ENCODE results near the gene FRK.

DNA sequence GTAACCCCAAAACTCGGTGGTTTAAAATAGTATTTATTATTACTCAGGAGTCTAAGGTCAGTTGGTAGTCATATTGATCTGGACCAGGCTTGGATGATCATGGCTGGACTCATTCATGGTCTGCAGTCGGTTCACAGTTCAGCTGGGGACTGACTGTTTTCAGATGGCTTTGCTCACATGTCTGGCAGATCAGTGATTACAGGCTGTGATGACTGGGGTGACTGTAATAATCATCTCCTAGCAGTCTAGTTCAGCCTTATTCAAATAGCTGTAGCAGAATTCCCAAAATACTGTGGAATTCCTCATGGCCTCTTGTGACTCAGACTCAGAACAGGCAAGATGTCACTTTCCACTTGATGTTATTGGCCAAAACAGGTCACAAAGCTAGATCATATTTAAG is 23.6 kb upstream of the FRK start:
- no peak for TF ChIP-seq EP300 (IDR thresholded peaks at IDR 0.05)
- TF ChIP-seq, protein P1, sequence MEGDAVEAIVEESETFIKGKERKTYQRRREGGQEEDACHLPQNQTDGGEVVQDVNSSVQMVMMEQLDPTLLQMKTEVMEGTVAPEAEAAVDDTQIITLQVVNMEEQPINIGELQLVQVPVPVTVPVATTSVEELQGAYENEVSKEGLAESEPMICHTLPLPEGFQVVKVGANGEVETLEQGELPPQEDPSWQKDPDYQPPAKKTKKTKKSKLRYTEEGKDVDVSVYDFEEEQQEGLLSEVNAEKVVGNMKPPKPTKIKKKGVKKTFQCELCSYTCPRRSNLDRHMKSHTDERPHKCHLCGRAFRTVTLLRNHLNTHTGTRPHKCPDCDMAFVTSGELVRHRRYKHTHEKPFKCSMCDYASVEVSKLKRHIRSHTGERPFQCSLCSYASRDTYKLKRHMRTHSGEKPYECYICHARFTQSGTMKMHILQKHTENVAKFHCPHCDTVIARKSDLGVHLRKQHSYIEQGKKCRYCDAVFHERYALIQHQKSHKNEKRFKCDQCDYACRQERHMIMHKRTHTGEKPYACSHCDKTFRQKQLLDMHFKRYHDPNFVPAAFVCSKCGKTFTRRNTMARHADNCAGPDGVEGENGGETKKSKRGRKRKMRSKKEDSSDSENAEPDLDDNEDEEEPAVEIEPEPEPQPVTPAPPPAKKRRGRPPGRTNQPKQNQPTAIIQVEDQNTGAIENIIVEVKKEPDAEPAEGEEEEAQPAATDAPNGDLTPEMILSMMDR (IDR thresholded peaks at IDR 0.05) = no peak
- TF ChIP-seq POLR2A (IDR thresholded peaks at IDR 0.05) = no peak
